ENCODE data around the gene SAMD3. TPM values are rescaled to one million over a fixed set of nuclear protein-coding genes. Genes with fewer than 3 reads are reported as not detected.

The SAMD3 gene
- total RNA-seq, 2 experiments from 2014 or later = not detected

DNA sequence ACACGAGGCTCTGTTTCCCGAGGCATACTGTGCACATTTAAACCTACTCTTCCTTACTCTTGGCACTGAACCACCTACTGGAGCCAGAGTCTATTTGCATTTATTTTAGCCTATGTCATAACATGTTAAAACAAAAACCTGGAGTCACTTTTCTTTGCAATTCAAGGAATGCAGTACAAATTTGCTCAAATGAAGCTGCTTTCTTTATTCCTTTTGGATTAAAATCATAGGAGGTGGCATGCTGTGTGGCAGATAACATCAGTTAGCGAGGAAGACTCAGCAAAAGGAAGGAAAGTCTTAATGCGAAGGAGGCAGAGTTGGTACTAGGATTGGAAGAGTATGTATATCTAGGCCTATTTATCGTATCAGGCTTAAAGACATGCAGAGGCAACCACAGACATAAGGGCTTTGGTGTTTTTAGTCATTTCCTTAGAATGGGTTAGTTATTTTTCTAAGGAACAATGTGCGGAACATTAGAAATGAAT, 92.9 kb downstream of the SAMD3 start:
- H3K4me1 ChIP-seq (ENCODE audit: insufficient read depth, low read length, poor library complexity, severe bottlenecking) = no peaks in the 10 kb centered on the region
- H3K27ac ChIP-seq (ENCODE audit: low read depth, low read length, poor library complexity, severe bottlenecking) = no peak overlapping the region
- no TSS peak for BruUV-seq (replicated peaks)
- no peak overlapping the region for H2AFZ ChIP-seq (ENCODE audit: low read length)
- ChIA-PET POLR2A (interaction anchor here (0.6 to 1.4 kb wide), 5 partner anchors 9 to 62 kb away, joined by 3 to 7 read pairs (median 3); no protein-coding TSS in a partner anchor), CTCF (ENCODE audit: unreplicated experiment) (no interaction called here)
- H3K9me3 ChIP-seq (ENCODE audit: low read length) = no peaks in the 10 kb centered on the region
- H3K79me2 ChIP-seq (ENCODE audit: insufficient read depth, low read depth, low read length) = no peaks in the 10 kb centered on the region
- no peaks in the 10 kb centered on the region for H3K9me2 ChIP-seq (ENCODE audit: insufficient read depth, low read length)
- H3K36me3 ChIP-seq (ENCODE audit: insufficient read depth, low read length) = no peaks in the 10 kb centered on the region
- intact Hi-C loops (cut with micrococcal nuclease; ENCODE audit: unreplicated experiment) = no loop called here
- no peak for DNase-seq (ENCODE audit: low spot score)
- no peak overlapping the region for H3K4me2 ChIP-seq (ENCODE audit: low read length)
- TF ChIP-seq, protein P1, sequence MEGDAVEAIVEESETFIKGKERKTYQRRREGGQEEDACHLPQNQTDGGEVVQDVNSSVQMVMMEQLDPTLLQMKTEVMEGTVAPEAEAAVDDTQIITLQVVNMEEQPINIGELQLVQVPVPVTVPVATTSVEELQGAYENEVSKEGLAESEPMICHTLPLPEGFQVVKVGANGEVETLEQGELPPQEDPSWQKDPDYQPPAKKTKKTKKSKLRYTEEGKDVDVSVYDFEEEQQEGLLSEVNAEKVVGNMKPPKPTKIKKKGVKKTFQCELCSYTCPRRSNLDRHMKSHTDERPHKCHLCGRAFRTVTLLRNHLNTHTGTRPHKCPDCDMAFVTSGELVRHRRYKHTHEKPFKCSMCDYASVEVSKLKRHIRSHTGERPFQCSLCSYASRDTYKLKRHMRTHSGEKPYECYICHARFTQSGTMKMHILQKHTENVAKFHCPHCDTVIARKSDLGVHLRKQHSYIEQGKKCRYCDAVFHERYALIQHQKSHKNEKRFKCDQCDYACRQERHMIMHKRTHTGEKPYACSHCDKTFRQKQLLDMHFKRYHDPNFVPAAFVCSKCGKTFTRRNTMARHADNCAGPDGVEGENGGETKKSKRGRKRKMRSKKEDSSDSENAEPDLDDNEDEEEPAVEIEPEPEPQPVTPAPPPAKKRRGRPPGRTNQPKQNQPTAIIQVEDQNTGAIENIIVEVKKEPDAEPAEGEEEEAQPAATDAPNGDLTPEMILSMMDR (conservative IDR thresholded peaks at IDR 0.05; ENCODE audit: low read length) = no peak
- no peak for TF ChIP-seq EZH2phosphoT487 (IDR thresholded peaks at IDR 0.05; ENCODE audit: borderline replicate concordance, low read depth, low read length)
- no peak overlapping the region for H3K4me3 ChIP-seq (ENCODE audit: low read depth, low read length, poor library complexity, severe bottlenecking)
- H4K20me1 ChIP-seq (ENCODE audit: insufficient read depth, low read length) = no peaks in the 10 kb centered on the region

DNA sequence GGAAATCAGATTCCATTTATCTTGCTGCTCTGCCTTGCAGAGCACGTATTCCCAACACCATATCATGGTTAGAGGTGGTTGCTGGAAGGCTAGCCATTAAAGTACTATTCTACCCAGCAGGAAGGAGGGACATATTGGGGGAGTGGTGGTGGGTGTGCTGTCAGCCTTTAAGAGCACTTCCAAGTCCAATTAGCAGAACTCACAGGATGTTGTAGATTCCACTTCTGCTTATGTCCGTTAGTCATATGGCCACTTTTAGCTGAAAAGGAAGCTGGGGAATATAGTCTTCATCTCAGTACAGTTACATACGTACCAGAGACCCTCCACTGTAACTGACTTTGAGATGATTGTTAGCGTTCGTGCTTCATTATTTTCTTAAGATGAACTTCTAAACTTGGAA, 94.4 kb downstream of the SAMD3 start:
- CTCF ChIA-PET (ENCODE audit: unreplicated experiment) = interaction anchor here (0.6 kb wide), 1 partner anchor 264 kb away, joined by 3 read pairs; no protein-coding TSS in a partner anchor
- no peaks in the 10 kb centered on the region for H3K36me3 ChIP-seq (ENCODE audit: insufficient read depth, low read length)
- H3K9me2 ChIP-seq (ENCODE audit: insufficient read depth, low read length) = no peaks in the 10 kb centered on the region
- H3K4me3 ChIP-seq (ENCODE audit: low read depth, low read length, poor library complexity, severe bottlenecking) = no peak overlapping the region
- DNase-seq (ENCODE audit: low spot score) = no peak
- H3K4me1 ChIP-seq (ENCODE audit: insufficient read depth, low read length, poor library complexity, severe bottlenecking) = no peaks in the 10 kb centered on the region
- POLR2A ChIA-PET = interaction anchor here (0.7 kb wide), 1 partner anchor 19 kb away, joined by 3 read pairs; no protein-coding TSS in a partner anchor
- H3K4me2 ChIP-seq (ENCODE audit: low read length) = no peak overlapping the region
- no peaks in the 10 kb centered on the region for H4K20me1 ChIP-seq (ENCODE audit: insufficient read depth, low read length)
- no peak for TF ChIP-seq EZH2phosphoT487 (IDR thresholded peaks at IDR 0.05; ENCODE audit: borderline replicate concordance, low read depth, low read length)
- TF ChIP-seq, protein P1 (conservative IDR thresholded peaks at IDR 0.05; ENCODE audit: low read length) = no peak
- BruUV-seq (replicated peaks) = no TSS peak
- intact Hi-C loops (cut with micrococcal nuclease; ENCODE audit: unreplicated experiment) = no loop called here
- H3K79me2 ChIP-seq (ENCODE audit: insufficient read depth, low read depth, low read length) = no peaks in the 10 kb centered on the region
- H3K27ac ChIP-seq (ENCODE audit: low read depth, low read length, poor library complexity, severe bottlenecking) = no peak overlapping the region
- H3K9me3 ChIP-seq (ENCODE audit: low read length) = no peaks in the 10 kb centered on the region
- H2AFZ ChIP-seq (ENCODE audit: low read length) = no peak overlapping the region

DNA sequence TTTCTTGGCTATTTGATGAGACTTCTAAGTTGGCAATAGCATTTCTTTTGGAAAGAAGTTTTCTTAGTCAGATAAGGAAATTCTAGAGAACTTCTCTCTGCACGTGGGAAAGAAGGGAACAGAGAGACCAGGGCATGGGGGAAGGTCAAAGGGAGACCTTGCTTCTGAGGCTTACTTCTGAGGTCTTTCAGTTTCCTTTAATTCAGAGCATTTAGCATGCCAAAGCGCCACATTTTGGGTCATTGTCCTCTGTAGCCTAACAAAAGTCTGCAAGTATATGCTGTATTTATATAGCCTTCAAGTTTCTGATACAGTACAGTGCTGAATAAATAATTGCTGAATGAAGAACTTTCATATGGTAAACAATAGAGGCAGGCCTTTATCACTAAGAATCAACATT, 95.6 kb downstream of the SAMD3 start:
- Histone ChIP-seq H3K79me2 (ENCODE audit: insufficient read depth, low read depth, low read length) (no peaks in the 10 kb centered on the region), H3K4me1 (ENCODE audit: insufficient read depth, low read length, poor library complexity, severe bottlenecking) (no peaks in the 10 kb centered on the region), H3K4me3 (ENCODE audit: low read depth, low read length, poor library complexity, severe bottlenecking) (no peak overlapping the region), H4K20me1 (ENCODE audit: insufficient read depth, low read length) (no peaks in the 10 kb centered on the region), H2AFZ (ENCODE audit: low read length) (no peak overlapping the region), H3K9me3 (ENCODE audit: low read length) (no peaks in the 10 kb centered on the region), H3K36me3 (ENCODE audit: insufficient read depth, low read length) (no peaks in the 10 kb centered on the region), H3K4me2 (ENCODE audit: low read length) (no peak overlapping the region), H3K27ac (ENCODE audit: low read depth, low read length, poor library complexity, severe bottlenecking) (no peak overlapping the region), H3K9me2 (ENCODE audit: insufficient read depth, low read length) (no peaks in the 10 kb centered on the region)
- intact Hi-C loops (cut with micrococcal nuclease; ENCODE audit: unreplicated experiment) = no loop called here
- DNase-seq (ENCODE audit: low spot score) = no peak
- POLR2A ChIA-PET = no interaction called here
- BruUV-seq (replicated peaks) = no TSS peak
- TF ChIP-seq, protein P1 (conservative IDR thresholded peaks at IDR 0.05; ENCODE audit: low read length) = no peak
- no peak for TF ChIP-seq EZH2phosphoT487 (IDR thresholded peaks at IDR 0.05; ENCODE audit: borderline replicate concordance, low read depth, low read length)
- CTCF ChIA-PET (ENCODE audit: unreplicated experiment) = no interaction called here

Data from OCI-LY7 (cell line).